GM12878 (cell line): ENCODE results near the gene OGFRL1. TPM values are rescaled to one million over a fixed set of nuclear protein-coding genes. Genes with fewer than 3 reads are reported as not detected.

ENCODE experiments used
- ATAC-seq: fragments of 200-7000 bp; cut with Tn5 transposase; 3 replicates; pipeline ENCODE4 v1.9.1; 2020; ENCODE audit warnings: mild to moderate bottlenecking, moderate library complexity
- BruUV-seq: library from RNA; stranded (reverse); fragments of 400-500 nt; replicated peaks from 2 replicates; lab custom pipeline; 2021; lab: Mats Ljungman, UMichigan
- CTCF ChIA-PET: fragments of 300-600 bp; sonication (Branson Sonifier 250); formaldehyde crosslinking; extraction: SDS; loops from one replicate; lab custom pipeline; 2021; ENCODE audit warnings: inconsistent platforms; lab: Yijun Ruan, JAX
- POLR2A ChIA-PET: fragments of 350-600 bp; formaldehyde crosslinking; extraction: SDS; loops from one replicate; lab custom pipeline; 2021; ENCODE audit warnings: inconsistent platforms; lab: Charles Lee
- RAD21 ChIA-PET: fragments of 300-600 bp; sonication (Branson Sonifier 250); formaldehyde crosslinking; loops from one replicate; lab custom pipeline; 2023; ENCODE audit warnings: antibody characterized with exemption; ENCODE audit not compliant: unreplicated experiment; lab: Charles Lee
- SMC1A ChIA-PET: fragments of 300-600 bp; sonication (Branson Sonifier 250); formaldehyde crosslinking; loops from one replicate; lab custom pipeline; 2023; ENCODE audit not compliant: unreplicated experiment, uncharacterized antibody; lab: Charles Lee
- DNase-seq: peaks from one replicate; pipeline ENCODE4 v3.0.0-alpha.2; 2011; ENCODE audit warnings: low read depth, low spot score
- FAIRE-seq: peaks from 3 replicates; lab custom pipeline; 2011; peaks lifted over from hg19 to GRCh38; lab: Jason Lieb, UNC
- H2AFZ ChIP-seq: 2 replicates; pipeline ENCODE4 v1.6.0; 2011; ENCODE audit warnings: low read depth, low read length, control low read depth; ENCODE audit not compliant: control insufficient read depth
- H3K27ac ChIP-seq: 2 replicates; pipeline ENCODE4 v1.5.1; 2011; ENCODE audit warnings: control low read depth; ENCODE audit not compliant: control insufficient read depth, insufficient read depth
- H3K27me3 ChIP-seq, 2 experiments: replicated peaks in 1 of 2; 2 replicates each; pipeline versions ENCODE4 v1.6.0 to v1.6.1; 2011; ENCODE audit warnings: low read length in 1 of 2; ENCODE audit not compliant: control insufficient read depth in 2 of 2, insufficient read depth in 2 of 2
- H3K36me3 ChIP-seq, 2 experiments: 2 replicates each; pipeline ENCODE4 v1.5.1; 2011; ENCODE audit warnings: low read length in 1 of 2; ENCODE audit not compliant: control insufficient read depth in 2 of 2, insufficient read depth in 2 of 2
- H3K4me1 ChIP-seq: 2 replicates; pipeline ENCODE4 v1.6.1; 2011; ENCODE audit warnings: mild to moderate bottlenecking, low read length, moderate library complexity, mixed read lengths; ENCODE audit not compliant: control insufficient read depth, insufficient read depth
- H3K4me2 ChIP-seq: 2 replicates; pipeline ENCODE4 v1.6.0; 2011; ENCODE audit warnings: control low read depth; ENCODE audit not compliant: control insufficient read depth, insufficient read depth
- H3K4me3 ChIP-seq: fragments of 200-600 bp; sonication (generic); 2 replicates; pipeline ENCODE4 v1.5.1; 2016
- H3K79me2 ChIP-seq: 2 replicates; pipeline ENCODE4 v1.6.0; 2011; ENCODE audit warnings: low read length; ENCODE audit not compliant: control insufficient read depth, insufficient read depth
- H3K9ac ChIP-seq: 2 replicates; pipeline ENCODE4 v1.8.0; 2011; ENCODE audit warnings: low read length, control low read depth, mixed read lengths; ENCODE audit not compliant: control insufficient read depth, insufficient read depth
- H3K9me3 ChIP-seq: replicated peaks from 3 replicates; pipeline ENCODE4 v1.5.1; 2011; ENCODE audit warnings: mild to moderate bottlenecking, low read length; ENCODE audit not compliant: control insufficient read depth, insufficient read depth
- H4K20me1 ChIP-seq: 2 replicates; pipeline ENCODE4 v1.6.0; 2011; ENCODE audit not compliant: control insufficient read depth, insufficient read depth
- BMI1 ChIP-seq: fragments of 450-650 bp; IDR thresholded peaks from 2 replicates; pipeline ENCODE4 v1.6.1; 2016; ENCODE audit warnings: mild to moderate bottlenecking, moderate library complexity, borderline replicate concordance
- CHD2 ChIP-seq: IDR thresholded peaks from 2 replicates; pipeline ENCODE4 v1.6.1; 2011; ENCODE audit warnings: low read depth, low read length, improper control_type of control experiment, borderline replicate concordance
- EP300 ChIP-seq, 2 experiments: fragments of 150-350 bp in 1 of 2; IDR thresholded peaks; 2 replicates each; pipeline ENCODE4 v1.6.1; 2011 to 2012; ENCODE audit warnings: low read depth in 2 of 2, low read length in 2 of 2, borderline replicate concordance in 1 of 2, improper control_type of control experiment in 1 of 2, inconsistent platforms in 1 of 2; ENCODE audit not compliant: control insufficient read depth in 1 of 2
- FOXM1 ChIP-seq: IDR thresholded peaks from 2 replicates; pipeline ENCODE4 v1.6.1; 2012; ENCODE audit warnings: low read depth, mild to moderate bottlenecking, inconsistent platforms, low read length, moderate library complexity
- JUND ChIP-seq: IDR thresholded peaks from 2 replicates; pipeline ENCODE4 v1.6.1; 2012; ENCODE audit warnings: low read depth, mild to moderate bottlenecking, low read length, improper control_type of control experiment, moderate library complexity
- NFYA ChIP-seq: IDR thresholded peaks from 2 replicates; pipeline ENCODE4 v1.6.1; 2011; ENCODE audit warnings: low read depth, mild to moderate bottlenecking, low read length, improper control_type of control experiment, borderline replicate concordance
- NR2C2 ChIP-seq: IDR thresholded peaks from 2 replicates; pipeline ENCODE4 v1.6.1; 2011; ENCODE audit warnings: borderline replicate concordance, low read depth; ENCODE audit not compliant: control insufficient read depth, insufficient read length
- SIN3A ChIP-seq: IDR thresholded peaks from 2 replicates; pipeline ENCODE4 v1.6.1; 2012; ENCODE audit warnings: low read depth, low read length, improper control_type of control experiment
- SMAD5 ChIP-seq: IDR thresholded peaks from 2 replicates; pipeline ENCODE4 v1.6.1; 2016; ENCODE audit warnings: antibody characterized with exemption, low read depth
- ZBED1 ChIP-seq: IDR thresholded peaks from 2 replicates; pipeline ENCODE4 v1.6.1; 2016; ENCODE audit warnings: borderline replicate concordance
- ZNF622 ChIP-seq: fragments of 450-650 bp; IDR thresholded peaks from 2 replicates; pipeline ENCODE4 v1.6.1; 2017; ENCODE audit warnings: mild to moderate bottlenecking, inconsistent platforms
- WGBS: methylation state at CpG from one replicate; pipeline ENCODE4 v1.1.6; 2016; ENCODE audit warnings: low lambda C conversion rate; ENCODE audit not compliant: insufficient replicate concordance, insufficient coverage; ENCODE audit errors: missing lambda C conversion rate; 5-methylcytosine and 5-hydroxymethylcytosine counted together
- in situ Hi-C: fragments of 300-500 bp; cut with MboI; formaldehyde crosslinking; loops from 9 replicates; pipeline ENCODE4 v1.14.3; 2018; ENCODE audit warnings: mixed read lengths
- intact Hi-C: fragments of 100-400 bp; cut with micrococcal nuclease; formaldehyde crosslinking; loops from one replicate; pipeline ENCODE4 v1.14.2; 2022; ENCODE audit not compliant: unreplicated experiment
- polyA plus RNA-seq, 11 experiments: library from polyadenylated mRNA; depleted of rRNA in 4 of 11; unstranded in 6 of 11; stranded (reverse) in 5 of 11; fragments of >200 nt; fragmentation: Nextera tagmentation in 4 of 11; fragmentation: Illumina TruSeq in 1 of 11; extraction: Ambion mirVana in 4 of 11; extraction: Trizol in 1 of 11; gene quantifications; 1 replicate in 1 of 11; 2 replicates in 10 of 11; pipeline versions ENCODE4 v1.2.1 to v1.2.3, GENCODE V29; 2011 to 2016; ENCODE audit warnings: inconsistent platforms in 2 of 11, missing spikeins in 2 of 11, low read depth in 1 of 11
- total RNA-seq, 4 experiments: library from RNA; depleted of rRNA in 3 of 4; stranded (reverse); fragments of >200 nt in 3 of 4; fragmentation: Illumina TruSeq in 1 of 4; extraction: Trizol in 1 of 4; gene quantifications; 2 replicates each; pipeline versions ENCODE4 v1.2.1 to v1.2.3, GENCODE V29; 2013 to 2021
- TF ChIP-seq, protein P1 (sequence below): fragments of 450-650 bp; IDR thresholded peaks from 2 replicates; pipeline ENCODE4 v1.6.1; 2017; ENCODE audit warnings: borderline replicate concordance

OGFRL1 gene
- total and polyA plus RNA-seq, 10 of the 15 experiments (the other 5 are each of a cell fraction or from before 2014, with no cell fraction given): 0.24 to 5.8 (median 2.3) TPM

DNA sequence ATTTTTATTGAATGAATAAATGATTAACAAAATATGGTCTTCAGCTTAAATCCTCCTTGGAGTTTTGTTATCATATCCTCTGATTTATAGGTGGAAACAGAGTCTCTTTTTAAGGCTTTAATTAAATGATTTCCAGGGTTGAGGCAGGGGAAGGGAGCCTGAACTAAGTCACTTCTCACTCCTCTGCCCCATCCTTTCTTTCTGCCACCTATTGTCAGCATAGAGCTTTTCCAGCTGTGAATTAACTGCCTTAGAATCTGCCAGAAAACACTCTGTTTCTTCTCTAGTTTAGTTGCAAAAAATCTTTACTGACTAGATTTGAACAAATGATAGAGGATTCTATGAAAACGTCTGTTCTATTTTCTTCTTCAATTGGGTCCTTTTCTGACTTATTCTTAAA is 9.8 kb downstream of the OGFRL1 start:
- in situ Hi-C loops (no loop called here), intact Hi-C loops (no loop called here)
- ATAC-seq (no peak), FAIRE-seq (no peak), DNase-seq (no peak)
- 12% methylated on average over 1 of the region's 1 CpG for WGBS
- no peaks in the 10 kb centered on the region for H3K4me1 ChIP-seq
- H3K4me2 ChIP-seq: no peak overlapping the region
- ChIA-PET SMC1A (interaction anchor here (1.3 to 1.4 kb wide), 3 partner anchors 9 to 108 kb away, joined by 3 to 4 read pairs (median 3); no protein-coding TSS in a partner anchor), CTCF (interaction anchor here (1.2 to 1.8 kb wide), 3 partner anchors 10 to 14 kb away, joined by 3 to 5 read pairs (median 4); no protein-coding TSS in a partner anchor), POLR2A (no interaction called here), RAD21 (no interaction called here)
- H3K9ac ChIP-seq: no peak overlapping the region
- no peaks in the 10 kb centered on the region for H3K79me2 ChIP-seq
- H2AFZ ChIP-seq: no peak overlapping the region
- H3K27ac ChIP-seq: no peak overlapping the region
- TF ChIP-seq, protein P1, sequence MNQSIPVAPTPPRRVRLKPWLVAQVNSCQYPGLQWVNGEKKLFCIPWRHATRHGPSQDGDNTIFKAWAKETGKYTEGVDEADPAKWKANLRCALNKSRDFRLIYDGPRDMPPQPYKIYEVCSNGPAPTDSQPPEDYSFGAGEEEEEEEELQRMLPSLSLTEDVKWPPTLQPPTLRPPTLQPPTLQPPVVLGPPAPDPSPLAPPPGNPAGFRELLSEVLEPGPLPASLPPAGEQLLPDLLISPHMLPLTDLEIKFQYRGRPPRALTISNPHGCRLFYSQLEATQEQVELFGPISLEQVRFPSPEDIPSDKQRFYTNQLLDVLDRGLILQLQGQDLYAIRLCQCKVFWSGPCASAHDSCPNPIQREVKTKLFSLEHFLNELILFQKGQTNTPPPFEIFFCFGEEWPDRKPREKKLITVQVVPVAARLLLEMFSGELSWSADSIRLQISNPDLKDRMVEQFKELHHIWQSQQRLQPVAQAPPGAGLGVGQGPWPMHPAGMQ: no peak
- TF ChIP-seq NR2C2 (no peak), EP300 (IDR thresholded peaks at IDR 0.05; ENCODE audit: borderline replicate concordance in 1 of 2, control insufficient read depth in 1 of 2, low read depth in 2 of 2, low read length in 2 of 2) (no peak), ZBED1 (no peak), JUND (no peak), CHD2 (no peak), FOXM1 (no peak), NFYA (no peak), SMAD5 (no peak), SIN3A (no peak), BMI1 (no peak), ZNF622 (no peak)
- no peaks in the 10 kb centered on the region for H4K20me1 ChIP-seq
- no peaks in the 10 kb centered on the region for H3K9me3 ChIP-seq
- no peaks in the 10 kb centered on the region for H3K27me3 ChIP-seq
- no TSS peak for BruUV-seq
- no peak overlapping the region for H3K4me3 ChIP-seq
- H3K36me3 ChIP-seq: peaks cover 0 to 6% of the 10 kb centered on the region in 2 experiments; a peak in 1 of 4 replicates
